Stimulated activated memory B cell treated with anti-CD40 and anti-IgM and Interleukin-4, amounts not matched to agents 10 μg/mL and 1 μg/mL and 100 μg/mL, for 72 hours (primary cell): ENCODE data around the gene ANTKMT.
A peak's percentile ranks its signal among the peaks of the same experiment; 100 is the strongest.

ENCODE experiments used
- ATAC-seq: fragments of 150-1000 bp; cut with Tn5 transposase; 2 replicates; pipeline ENCODE4 v1.10.0; 2021
- H3K27ac Mint-ChIP-seq: one replicate; pipeline ENCODE4 v1.8.0; 2022; ENCODE audit warnings: mild to moderate bottlenecking, mixed read lengths
- H3K27me3 Mint-ChIP-seq: one replicate; pipeline ENCODE4 v1.8.0; 2022; ENCODE audit warnings: mixed read lengths
- H3K36me3 Mint-ChIP-seq: one replicate; pipeline ENCODE4 v1.8.0; 2022; ENCODE audit warnings: mixed read lengths
- H3K4me1 Mint-ChIP-seq: one replicate; pipeline ENCODE4 v1.8.0; 2022; ENCODE audit warnings: mixed read lengths
- H3K4me3 Mint-ChIP-seq: one replicate; pipeline ENCODE4 v1.8.0; 2022; ENCODE audit warnings: mild to moderate bottlenecking, moderate library complexity, mixed read lengths
- H3K9me3 Mint-ChIP-seq: one replicate; pipeline ENCODE4 v1.8.0; 2022; ENCODE audit warnings: mixed read lengths

The ANTKMT gene

GRCh38 chr16:724188-725040 lies 3.5 kb downstream of the ANTKMT start:
- no peak for ATAC-seq
- peak overlapping the region; percentile 53 for H3K27ac Mint-ChIP-seq
- no peaks in the 10 kb centered on the region for H3K9me3 Mint-ChIP-seq
- H3K27me3 Mint-ChIP-seq = no peaks in the 10 kb centered on the region
- H3K4me1 Mint-ChIP-seq = peaks cover 49% of the 10 kb centered on the region
- no peak overlapping the region for H3K4me3 Mint-ChIP-seq
- H3K36me3 Mint-ChIP-seq = peaks cover 6% of the 10 kb centered on the region

- H3K27ac Mint-ChIP-seq = peak overlapping the region; percentile 70
Measured at GRCh38 chr16:725041-725376, 4.1 kb downstream of the ANTKMT start.

GRCh38 chr16:725463-726187 lies 4.7 kb downstream of the ANTKMT start:
- peaks cover 37% of the 10 kb centered on the region for H3K4me1 Mint-ChIP-seq
- H3K27ac Mint-ChIP-seq = peak overlapping the region; percentile 70
- H3K4me3 Mint-ChIP-seq = peak overlapping the region; percentile 84
- ATAC-seq = no peak
- H3K9me3 Mint-ChIP-seq = no peaks in the 10 kb centered on the region
- H3K36me3 Mint-ChIP-seq = peaks cover 6% of the 10 kb centered on the region
- no peaks in the 10 kb centered on the region for H3K27me3 Mint-ChIP-seq

More at GRCh38 chr16:725041-725376, 4.1 kb downstream of the ANTKMT start:
- Mint-ChIP-seq H3K4me1 (peaks cover 43% of the 10 kb centered on the region), H3K9me3 (no peaks in the 10 kb centered on the region), H3K36me3 (peaks cover 6% of the 10 kb centered on the region), H3K27me3 (no peaks in the 10 kb centered on the region), H3K4me3 (no peak overlapping the region)
- no peak for ATAC-seq

- Mint-ChIP-seq H3K27ac (peak overlapping the region; percentile 70), H3K36me3 (peaks cover 6% of the 10 kb centered on the region), H3K4me1 (peaks cover 36% of the 10 kb centered on the region), H3K27me3 (no peaks in the 10 kb centered on the region), H3K4me3 (peak overlapping the region; percentile 84), H3K9me3 (no peaks in the 10 kb centered on the region)
- no peak for ATAC-seq
Measured at GRCh38 chr16:726188-726437, 5.2 kb downstream of the ANTKMT start.

GRCh38 chr16:726438-727290 lies 5.7 kb downstream of the ANTKMT start, which contains the start of the genes CCDC78 and HAGHL:
TSS of gene CCDC78 (minus strand) at chr16:726443. CDS start at chr16:726367, 76 bp downstream.
TSS of gene HAGHL (plus strand) at chr16:727106. CDS start at chr16:727510, 404 bp downstream.
- Mint-ChIP-seq H3K36me3 (peaks cover 6% of the 10 kb centered on the region), H3K4me3 (peak within 1 kb of the TSS; percentile 84), H3K4me1 (peaks cover 36% of the 10 kb centered on the region), H3K27ac (peak within 1 kb of the TSS; percentile 70), H3K27me3 (no peaks in the 10 kb centered on the region), H3K9me3 (no peaks in the 10 kb centered on the region)
- peak; percentile 62 for ATAC-seq

- ATAC-seq = peak; percentile 46
- Mint-ChIP-seq H3K4me1 (peaks cover 31% of the 10 kb centered on the region), H3K4me3 (peak overlapping the region; percentile 71), H3K9me3 (no peaks in the 10 kb centered on the region), H3K27ac (peak overlapping the region; percentile 37), H3K27me3 (no peaks in the 10 kb centered on the region), H3K36me3 (peaks cover 6% of the 10 kb centered on the region)
Measured at GRCh38 chr16:727291-727977, 6.5 kb downstream of the ANTKMT start.

- Mint-ChIP-seq H3K27ac (no peak overlapping the region), H3K27me3 (no peaks in the 10 kb centered on the region), H3K36me3 (peaks cover 6% of the 10 kb centered on the region), H3K9me3 (no peaks in the 10 kb centered on the region), H3K4me3 (peak overlapping the region; percentile 72), H3K4me1 (peaks cover 23% of the 10 kb centered on the region)
- peak; percentile 63 for ATAC-seq
Measured at GRCh38 chr16:728131-728889, 7.4 kb downstream of the ANTKMT start.

- no peak overlapping the region for H3K27ac Mint-ChIP-seq
- H3K36me3 Mint-ChIP-seq = peaks cover 6% of the 10 kb centered on the region
- no peaks in the 10 kb centered on the region for H3K27me3 Mint-ChIP-seq
- no peak for ATAC-seq
- H3K4me1 Mint-ChIP-seq = peaks cover 18% of the 10 kb centered on the region
- peak overlapping the region; percentile 72 for H3K4me3 Mint-ChIP-seq
- H3K9me3 Mint-ChIP-seq = no peaks in the 10 kb centered on the region
Measured at GRCh38 chr16:728890-729744, 8.2 kb downstream of the ANTKMT start.

GRCh38 chr16:729768-730665 lies 9.1 kb downstream of the ANTKMT start:
- no peak overlapping the region for H3K4me3 Mint-ChIP-seq
- no peak for ATAC-seq
- H3K9me3 Mint-ChIP-seq = no peaks in the 10 kb centered on the region
- no peak overlapping the region for H3K27ac Mint-ChIP-seq
- peaks cover 12% of the 10 kb centered on the region for H3K36me3 Mint-ChIP-seq
- peaks cover 18% of the 10 kb centered on the region for H3K4me1 Mint-ChIP-seq
- no peaks in the 10 kb centered on the region for H3K27me3 Mint-ChIP-seq

GRCh38 chr16:730666-731509 lies 9.9 kb downstream of the ANTKMT start:
- ATAC-seq = no peak
- Mint-ChIP-seq H3K27me3 (no peaks in the 10 kb centered on the region), H3K4me1 (peaks cover 18% of the 10 kb centered on the region), H3K36me3 (peaks cover 18% of the 10 kb centered on the region), H3K9me3 (no peaks in the 10 kb centered on the region), H3K27ac (no peak overlapping the region), H3K4me3 (no peak overlapping the region)

GRCh38 chr16:732332-732731 lies 11.4 kb downstream of the ANTKMT start:
- Mint-ChIP-seq H3K27ac (no peak overlapping the region), H3K4me1 (peaks cover 20% of the 10 kb centered on the region), H3K36me3 (peaks cover 25% of the 10 kb centered on the region), H3K9me3 (no peaks in the 10 kb centered on the region), H3K4me3 (no peak overlapping the region), H3K27me3 (no peaks in the 10 kb centered on the region)
- no peak for ATAC-seq

- H3K4me3 Mint-ChIP-seq = no peak overlapping the region
- no peak overlapping the region for H3K27ac Mint-ChIP-seq
- peaks cover 25% of the 10 kb centered on the region for H3K36me3 Mint-ChIP-seq
- no peaks in the 10 kb centered on the region for H3K27me3 Mint-ChIP-seq
- H3K4me1 Mint-ChIP-seq = peaks cover 26% of the 10 kb centered on the region
- no peak for ATAC-seq
- H3K9me3 Mint-ChIP-seq = no peaks in the 10 kb centered on the region
Measured at GRCh38 chr16:732936-733335, 12.0 kb downstream of the ANTKMT start.
